Measurements from ENCODE around the gene MRTFA.
"Not testable (repeated sequence)": the region's sequence is repeated elsewhere in the genome, so short reads cannot be mapped to it uniquely, and the experiment has no call there.

Gene MRTFA

DNA sequence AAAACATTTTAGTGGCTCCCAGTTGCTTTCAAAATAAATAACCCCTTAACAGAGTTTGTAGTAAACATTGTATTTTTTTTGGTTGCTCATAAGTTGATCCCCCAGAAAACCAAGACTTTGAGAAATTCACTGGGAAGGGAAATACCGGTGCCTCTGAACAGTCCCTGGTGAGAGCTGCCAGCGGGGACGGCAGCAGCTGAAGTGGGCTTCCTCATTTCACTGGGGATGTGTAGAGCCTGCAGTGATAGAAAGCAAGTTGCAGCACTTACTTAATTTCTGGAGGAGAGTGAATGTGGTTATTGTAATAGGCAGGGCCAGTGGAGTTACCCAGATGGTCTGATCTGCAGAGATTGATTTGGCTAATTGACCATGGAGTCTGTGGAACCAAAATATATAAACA is 24.2 kb upstream of the MRTFA start:
- in situ Hi-C loops (cut with MboI; ENCODE audit: low sequenced_read_pairs), result no loop called here

DNA sequence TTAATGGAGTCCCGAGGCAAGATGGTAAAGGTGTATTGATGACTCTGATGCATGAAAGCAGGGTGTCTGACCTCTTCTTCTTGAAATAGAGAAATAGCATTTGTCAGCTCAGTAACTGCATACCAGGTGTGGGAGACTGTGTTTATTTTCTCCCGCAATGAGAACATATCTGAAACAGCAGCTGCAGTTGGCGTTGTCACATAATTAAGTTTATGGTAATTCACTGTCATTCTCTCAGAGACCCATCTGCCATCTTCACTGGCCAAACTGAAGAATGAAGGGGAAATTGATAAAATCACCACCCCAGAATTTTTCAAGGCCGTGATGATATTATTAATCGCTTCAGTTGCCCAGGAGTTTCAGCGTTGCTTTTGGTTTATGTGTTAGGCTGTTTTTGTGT is 22.6 kb upstream of the MRTFA start:
- in situ Hi-C loops (cut with MboI; ENCODE audit: low sequenced_read_pairs), result no loop called here

DNA sequence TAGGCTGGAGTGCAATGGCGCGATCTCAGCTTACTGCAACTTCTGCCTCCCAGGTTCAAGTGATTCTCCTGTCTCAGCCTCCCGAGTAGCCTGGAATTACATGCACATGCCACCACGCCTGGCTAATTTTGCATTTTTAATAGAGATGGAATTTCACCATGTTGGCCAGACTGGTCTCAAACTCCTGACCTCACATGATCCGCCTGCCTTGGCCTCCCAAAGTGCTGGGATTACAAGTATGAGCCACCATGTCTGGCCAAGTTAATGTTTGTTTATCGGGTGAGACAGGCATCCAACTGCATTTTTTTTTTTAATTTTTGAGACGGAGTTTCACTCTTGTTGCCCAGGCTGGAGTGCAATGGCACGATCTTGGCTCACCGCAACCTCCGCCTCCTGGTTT is 20.1 kb upstream of the MRTFA start:
- in situ Hi-C loops (cut with MboI; ENCODE audit: low sequenced_read_pairs), result not testable (repeated sequence)

DNA sequence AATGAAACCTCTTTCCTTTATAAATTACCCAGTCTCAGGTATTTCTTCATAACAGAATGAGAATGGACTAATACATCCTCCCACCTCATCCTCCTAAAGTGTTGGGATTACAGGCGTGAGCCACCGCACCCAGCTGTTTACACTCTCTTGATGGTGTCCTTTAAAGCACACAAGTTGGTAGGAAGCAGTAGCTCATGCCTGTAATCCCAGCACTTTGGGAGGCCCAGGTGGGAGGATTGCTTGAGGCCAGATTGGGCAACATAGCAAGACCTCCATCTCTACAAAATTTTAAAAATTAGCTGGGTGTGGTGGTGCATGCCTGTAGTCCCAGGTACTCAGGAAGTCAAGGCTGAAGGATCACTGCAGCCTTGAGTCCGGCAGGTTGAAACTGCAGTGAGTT is 19.4 kb upstream of the MRTFA start:
- in situ Hi-C loops (cut with MboI; ENCODE audit: low sequenced_read_pairs), result not testable (repeated sequence)

DNA sequence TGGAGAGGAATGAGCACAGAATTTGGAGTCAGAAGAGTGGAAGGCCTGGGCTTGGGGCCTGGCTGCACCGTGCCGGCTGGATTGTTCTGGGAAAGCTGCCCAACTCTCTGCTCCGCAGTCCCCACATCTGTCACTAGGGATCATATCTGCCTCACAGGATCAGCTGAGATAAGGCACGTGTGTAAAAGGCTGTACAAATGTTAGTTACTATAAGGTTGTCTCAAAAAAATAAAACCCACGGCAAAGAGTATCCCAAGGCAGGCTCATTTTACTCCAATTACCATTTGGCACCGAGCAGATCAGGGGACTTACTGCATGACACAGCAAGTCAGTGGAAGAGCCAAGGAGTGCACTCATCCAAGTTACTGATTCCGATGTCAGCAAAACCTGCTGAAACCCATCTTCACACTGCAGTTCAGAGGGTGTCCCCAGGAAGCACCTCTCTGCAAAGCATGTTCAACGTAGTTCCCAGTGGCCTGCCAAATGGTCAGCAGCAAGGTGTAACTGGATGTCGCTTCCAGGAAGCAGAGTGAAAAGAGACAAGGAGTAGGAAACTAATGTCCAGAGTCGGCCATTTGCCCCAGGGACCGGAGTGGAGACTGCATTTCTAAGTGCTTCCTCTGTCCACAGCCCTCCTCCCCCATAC is 18.1 kb upstream of the MRTFA start:
- in situ Hi-C loops (cut with MboI; ENCODE audit: low sequenced_read_pairs), result no loop called here

DNA sequence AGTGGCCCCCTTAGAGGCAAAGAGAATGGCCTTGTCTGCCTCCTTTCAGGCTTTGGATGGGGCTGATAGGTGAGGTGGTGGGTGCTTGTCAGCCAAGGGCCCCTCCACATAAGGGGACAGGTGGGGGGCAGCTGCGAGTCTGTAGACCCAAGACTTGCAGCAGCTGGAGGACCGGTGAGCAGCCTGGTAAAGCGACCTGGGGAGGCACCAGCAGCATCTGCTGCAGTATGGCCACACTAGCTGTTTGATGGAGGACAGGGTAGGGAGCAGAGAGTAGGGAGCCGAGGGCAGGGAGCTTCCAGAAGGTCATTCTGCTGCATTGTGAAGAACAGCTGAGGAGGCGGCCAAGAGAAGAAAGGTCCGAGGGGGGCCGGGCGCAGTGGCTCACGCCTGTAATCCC is 16.8 kb upstream of the MRTFA start:
- in situ Hi-C loops (cut with MboI; ENCODE audit: low sequenced_read_pairs), result no loop called here

DNA sequence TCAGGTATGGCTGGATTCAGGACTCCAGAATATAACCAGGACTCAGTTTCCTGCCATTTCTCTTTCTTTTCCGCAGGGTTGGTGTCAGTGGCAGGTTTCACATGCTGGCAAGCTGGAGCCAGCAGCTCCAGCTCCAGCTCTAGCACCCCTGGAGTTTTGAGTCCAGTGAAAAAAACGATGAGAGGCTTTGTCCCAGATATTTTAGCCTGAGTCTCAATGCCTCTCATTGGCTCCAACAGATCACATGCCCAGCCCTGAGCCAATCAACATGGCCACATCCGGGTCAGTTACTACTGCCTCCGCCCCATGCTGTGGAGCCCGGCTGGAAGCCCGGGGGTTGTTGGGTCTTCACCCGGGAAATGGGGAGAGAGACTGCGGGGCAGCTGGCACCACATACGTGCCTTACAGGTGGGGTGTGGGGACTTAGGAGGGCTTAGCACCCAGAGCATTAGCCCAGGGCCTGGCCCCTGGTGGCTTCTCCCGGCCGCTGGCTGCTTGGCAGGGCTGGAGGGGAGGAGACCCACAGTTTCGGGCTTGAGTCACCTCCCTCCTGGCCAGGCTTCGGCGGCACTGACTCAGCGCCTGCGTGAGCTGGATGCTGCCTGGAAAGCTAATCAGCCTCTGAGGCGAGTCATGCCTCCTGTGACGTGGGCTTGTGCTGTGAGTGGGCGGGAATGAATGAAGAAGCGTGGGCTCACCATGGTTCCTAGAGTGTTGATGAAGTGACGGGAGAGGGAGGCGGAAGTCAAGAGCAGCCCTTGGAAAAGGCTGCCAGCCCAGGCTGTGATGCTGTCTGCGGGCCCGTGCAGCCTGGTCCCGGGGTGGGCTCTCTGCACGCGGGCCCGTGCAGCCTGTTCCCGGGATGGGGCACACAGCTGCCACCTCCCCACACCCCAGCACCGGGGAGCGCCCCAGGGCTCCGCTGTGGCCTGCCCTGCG is 15.3 kb upstream of the MRTFA start:
- in situ Hi-C loops (cut with MboI; ENCODE audit: low sequenced_read_pairs), result no loop called here

DNA sequence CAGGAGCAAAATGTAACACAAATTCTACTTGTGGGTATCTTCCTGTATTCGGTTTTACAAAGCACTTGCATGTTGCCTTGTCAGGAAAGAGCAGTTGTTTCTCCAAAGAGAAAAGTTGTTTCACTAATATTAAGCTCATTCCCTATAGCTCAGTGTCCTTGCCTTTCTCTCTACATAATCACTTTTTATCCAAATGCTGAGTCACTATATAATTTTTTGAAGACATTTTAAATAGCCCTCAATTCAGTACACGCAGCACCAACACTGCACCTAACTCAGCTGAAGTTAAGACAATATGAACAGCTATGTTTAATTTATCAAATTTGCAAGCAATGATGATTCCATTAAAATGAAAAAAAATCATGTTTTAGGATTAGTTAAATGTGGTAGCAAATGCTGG is 14.5 kb upstream of the MRTFA start:
- in situ Hi-C loops (cut with MboI; ENCODE audit: low sequenced_read_pairs), result no loop called here

DNA sequence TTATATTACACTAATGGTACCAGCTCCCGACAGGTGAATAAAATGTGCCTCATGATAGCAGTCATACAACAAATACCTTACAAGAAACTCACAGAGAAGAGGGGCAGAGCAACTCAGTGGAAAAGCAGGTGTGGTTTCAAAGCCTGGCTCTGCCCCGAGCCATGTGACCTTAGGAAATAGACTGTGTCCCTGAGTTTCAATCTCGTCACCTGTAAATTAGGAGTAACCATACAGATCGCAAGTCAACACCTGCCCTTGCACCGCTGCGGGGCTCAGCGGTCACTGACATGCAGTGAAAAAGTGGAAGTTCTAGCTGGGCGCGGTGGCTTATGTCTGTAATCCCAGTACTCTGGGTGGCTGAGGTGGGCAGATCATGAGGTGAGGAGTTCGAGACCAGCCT is 11.9 kb upstream of the MRTFA start:
- in situ Hi-C loops (cut with MboI; ENCODE audit: low sequenced_read_pairs), result no loop called here

DNA sequence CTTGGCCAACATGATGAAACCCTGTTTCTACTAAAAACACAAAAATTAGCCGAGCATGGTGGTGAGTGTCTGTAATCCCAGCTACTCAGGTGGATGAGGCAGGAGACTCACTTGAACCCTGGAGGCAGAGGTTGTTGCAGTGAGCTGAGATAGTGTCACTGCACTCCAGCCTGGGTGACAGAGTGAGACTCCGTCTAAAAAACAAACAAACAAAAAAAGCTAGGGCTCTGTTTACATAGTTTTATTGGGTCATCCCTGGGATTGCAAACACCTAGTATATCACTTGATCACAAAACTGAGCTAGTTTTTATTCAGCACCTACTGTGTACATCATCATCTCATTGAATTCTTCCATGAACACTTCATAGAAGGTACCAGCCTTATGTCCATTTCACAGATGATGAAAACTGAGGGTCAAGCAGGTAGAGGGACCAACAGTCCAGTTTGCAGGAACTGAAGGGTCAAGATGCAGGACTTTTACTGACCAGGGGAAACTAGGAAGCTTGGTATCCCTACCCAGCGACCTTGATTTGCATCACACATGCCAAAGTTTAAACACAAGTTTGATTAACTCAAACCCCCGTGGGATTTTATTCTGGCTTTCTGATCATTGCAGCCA is 9.2 kb upstream of the MRTFA start:
- in situ Hi-C loops (cut with MboI; ENCODE audit: low sequenced_read_pairs), result no loop called here

DNA sequence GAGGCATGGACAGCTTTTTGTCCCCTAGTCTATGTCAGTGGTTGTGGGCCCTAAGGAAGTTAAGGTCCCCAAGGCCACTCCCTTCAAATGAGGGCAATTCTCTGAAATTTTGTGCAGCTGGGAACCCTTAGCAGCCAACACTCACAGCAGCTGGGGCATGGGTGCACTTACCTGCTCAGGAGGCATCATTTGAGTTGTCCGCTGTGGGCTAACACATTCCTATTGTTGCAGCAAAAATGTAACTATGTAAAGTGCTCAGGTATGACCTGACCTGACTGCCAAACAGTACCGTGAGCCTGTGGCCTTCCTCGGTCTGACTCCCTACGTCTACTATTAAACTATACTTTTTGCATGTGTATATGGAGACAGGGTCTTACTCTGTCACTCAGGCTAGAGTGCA is 5.8 kb upstream of the MRTFA start:
- in situ Hi-C loops (cut with MboI; ENCODE audit: low sequenced_read_pairs), result loop anchor here (5.0 kb wide), 1 partner anchor 110 kb away; no protein-coding TSS in a partner anchor

DNA sequence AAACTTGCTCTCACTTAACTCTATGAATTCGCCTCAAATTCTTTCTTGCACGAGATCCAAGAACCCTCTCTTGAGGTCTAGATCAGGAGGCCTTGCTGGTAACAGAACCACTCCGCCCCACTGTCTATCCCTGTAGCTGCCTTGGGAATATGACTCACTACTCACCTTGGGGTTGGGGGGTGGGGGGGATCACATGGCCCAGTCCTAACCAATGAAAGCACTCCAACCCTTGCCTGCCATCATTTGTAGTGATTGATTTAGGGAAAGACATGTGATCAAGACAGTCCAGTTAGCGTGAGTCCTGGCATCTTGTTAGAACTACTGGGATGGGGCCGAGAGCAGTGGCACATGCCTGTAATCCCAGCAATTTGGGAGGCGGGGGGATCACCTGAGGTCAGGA is 4.8 kb upstream of the MRTFA start:
- in situ Hi-C loops (cut with MboI; ENCODE audit: low sequenced_read_pairs), result loop anchor here (5.0 kb wide), 1 partner anchor 109 kb away; no protein-coding TSS in a partner anchor

DNA sequence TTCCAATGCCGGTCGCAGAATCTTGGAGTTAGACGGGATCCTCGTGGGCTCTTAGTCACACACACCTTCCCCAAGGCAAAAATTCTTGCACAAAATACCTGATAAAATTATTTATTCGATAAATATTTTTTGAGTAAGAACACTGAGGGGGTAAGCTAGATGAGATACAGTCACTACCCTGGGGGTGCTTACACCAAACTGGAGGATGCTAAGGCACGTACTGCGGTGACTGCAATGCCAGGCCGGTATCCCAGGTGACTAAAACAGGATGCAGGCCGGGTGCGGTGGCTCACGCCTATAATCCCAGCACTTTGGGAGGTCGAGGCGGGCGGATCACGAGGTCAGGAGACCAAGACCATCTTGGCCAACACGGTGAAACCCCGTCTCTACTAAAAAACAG is 1.7 kb upstream of the MRTFA start:
- in situ Hi-C loops (cut with MboI; ENCODE audit: low sequenced_read_pairs), result no loop called here

DNA sequence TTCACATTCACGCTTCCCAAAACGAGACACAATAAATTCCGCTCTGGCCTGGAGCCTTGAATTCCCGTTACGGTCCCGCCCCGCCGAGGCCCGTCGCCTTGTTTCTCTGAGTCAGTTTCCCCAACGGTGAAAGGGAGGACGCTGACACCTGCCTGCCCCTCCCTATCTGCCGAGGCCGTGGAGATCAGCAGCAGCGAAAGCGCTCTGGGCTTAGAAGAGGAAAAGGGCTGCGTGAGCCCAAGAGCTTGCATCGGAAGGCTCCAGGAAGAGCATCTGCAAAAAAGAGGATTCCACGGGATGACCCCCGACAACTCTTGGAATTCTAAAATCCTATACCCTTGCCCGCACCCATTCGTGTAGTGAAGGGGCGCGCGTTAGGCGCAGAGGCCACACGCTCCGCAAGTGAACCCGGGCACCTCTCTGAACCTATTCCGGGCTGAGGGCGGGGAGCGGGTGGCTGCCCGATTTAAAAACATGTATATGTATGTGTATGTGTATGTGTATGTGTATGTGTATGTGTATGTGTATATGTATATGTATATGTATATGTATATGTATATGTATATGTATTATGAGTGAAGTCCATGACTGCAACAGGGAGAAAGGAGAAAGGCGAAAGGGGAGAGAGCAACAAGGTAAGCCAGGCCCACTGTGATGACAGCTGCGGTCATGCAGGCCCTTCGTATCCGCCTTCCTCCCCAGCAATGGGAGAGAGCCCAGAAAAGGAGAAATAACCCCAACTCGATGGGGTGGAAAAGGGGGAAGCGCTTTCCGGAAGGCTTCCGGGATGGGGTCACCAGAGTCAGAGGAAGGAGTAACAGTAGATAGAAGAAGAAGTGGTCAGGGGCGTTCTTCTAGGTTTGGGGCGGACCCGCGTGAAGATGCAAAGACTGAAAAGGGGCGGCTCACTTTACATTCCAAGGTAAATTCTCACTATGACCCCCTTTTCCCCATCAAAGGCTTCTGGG is 948 bp upstream of the MRTFA start:
- in situ Hi-C loops (cut with MboI; ENCODE audit: low sequenced_read_pairs), result no loop called here

DNA sequence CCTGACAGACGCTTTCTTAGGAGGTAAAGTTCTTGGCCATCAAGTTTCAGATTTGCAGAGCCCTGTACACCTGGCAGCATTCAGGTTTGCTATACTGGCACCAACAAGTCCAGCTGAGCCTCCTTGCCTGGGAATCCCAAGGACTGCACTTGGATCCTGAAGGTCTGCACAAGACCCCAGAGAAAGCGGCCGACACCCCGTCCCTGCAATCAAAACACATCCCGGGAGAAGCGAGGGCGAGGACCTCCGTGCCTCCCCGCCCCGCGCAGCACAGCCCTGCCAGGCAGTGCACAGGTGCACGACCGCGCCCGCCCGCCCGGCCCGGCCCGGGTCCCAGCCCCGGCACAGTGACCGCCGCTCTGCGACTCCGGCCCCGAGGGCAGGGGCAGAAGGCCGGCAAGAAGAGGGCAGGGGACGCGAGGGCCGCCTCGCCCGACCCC is 559 bp downstream of the MRTFA start:
- in situ Hi-C loops (cut with MboI; ENCODE audit: low sequenced_read_pairs), result no loop called here

DNA sequence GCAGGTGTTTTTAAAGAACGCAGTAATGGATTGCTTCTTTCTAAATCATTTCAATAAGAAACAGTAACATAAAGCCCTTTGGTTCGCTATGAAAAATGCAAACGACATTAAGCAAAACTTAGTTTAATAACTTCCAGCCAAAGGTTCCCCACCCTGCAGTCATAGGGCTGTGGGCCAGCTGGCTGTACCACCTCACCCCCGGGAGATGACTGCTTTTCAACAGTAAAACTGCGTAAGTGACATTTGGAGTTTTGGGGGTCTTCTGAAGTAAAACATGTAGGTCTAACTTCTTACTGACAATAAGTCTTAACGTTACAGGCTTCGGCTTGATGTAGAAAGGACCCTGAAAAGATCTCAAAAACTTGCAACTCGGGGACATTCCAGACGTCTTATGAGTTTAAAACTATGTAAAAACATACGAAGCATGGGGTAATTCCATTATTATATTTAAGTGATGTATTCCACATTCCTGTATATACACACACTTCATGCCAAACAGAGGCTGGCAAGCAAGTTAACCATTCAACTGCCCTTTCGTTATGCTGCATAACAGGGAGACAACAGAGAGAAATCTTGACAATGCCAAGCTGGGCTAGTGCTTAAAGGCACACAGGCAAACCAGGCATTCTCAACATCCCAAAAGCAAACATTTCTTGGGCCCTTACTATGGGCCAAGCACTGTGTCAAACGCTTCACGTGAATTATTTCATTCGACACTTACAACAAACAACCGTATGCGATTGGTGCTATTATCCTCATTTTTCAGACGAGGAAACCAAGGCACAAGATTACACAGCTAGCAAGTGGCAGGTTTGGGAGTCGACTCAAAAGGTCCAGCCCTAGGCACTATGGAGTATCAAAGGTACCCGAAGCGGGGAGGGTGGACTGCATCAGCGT is 1.2 kb downstream of the MRTFA start:
- in situ Hi-C loops (cut with MboI; ENCODE audit: low sequenced_read_pairs), result no loop called here

DNA sequence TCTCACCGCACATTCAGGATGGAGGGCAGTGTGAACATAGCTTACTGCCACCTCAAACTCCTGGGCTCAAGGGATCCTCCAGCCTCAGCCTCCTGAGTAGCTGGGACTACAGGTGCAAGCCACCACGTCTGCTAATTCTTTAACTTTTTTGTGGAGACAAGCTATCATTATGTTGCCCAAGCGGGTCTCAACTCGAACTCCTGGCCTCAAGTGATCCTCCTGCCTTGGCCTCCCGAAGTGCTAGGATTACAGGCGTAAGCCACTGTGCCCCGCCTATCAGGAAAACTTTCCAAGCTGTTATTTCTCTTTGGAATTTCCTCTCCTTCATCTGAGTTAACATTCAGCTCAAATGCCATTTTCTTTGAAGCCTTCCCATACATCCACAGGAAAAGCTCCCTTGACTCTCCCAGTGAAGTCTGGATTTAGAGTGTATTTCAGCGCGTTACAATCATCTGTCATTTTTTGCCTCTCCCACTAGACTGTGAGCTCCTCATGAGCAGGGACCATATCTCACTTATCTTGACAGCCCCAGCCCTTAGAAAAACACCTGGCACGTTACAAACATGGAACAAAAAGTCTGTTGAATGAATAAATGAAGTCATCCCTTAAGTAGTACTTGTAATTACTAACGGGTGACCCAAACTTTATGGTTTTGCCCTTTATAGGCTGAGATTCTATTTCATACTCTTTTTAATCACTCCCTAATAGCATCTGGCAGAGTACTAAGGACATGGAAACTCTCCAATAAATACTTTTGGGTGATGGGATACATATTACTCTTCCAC is 2.2 kb downstream of the MRTFA start:
- in situ Hi-C loops (cut with MboI; ENCODE audit: low sequenced_read_pairs), result no loop called here

DNA sequence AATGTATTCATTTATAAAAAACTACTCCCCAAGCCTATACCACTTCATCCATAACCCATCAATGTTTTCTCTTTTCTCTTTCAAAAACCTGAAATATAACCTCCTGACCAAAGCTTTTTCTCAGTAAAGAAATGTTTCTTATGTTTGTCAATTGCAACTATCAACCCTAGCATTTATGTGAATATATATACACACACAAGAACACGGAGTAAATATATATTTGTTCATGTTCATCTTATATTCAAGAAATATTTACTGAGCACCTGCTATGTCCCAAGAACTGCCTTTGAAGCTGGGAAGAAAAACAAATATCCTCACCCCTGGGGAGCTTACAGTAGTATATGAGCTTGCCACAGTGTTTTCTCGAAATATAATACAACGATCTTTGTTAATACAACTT is 3.5 kb downstream of the MRTFA start:
- in situ Hi-C loops (cut with MboI; ENCODE audit: low sequenced_read_pairs), result no loop called here

DNA sequence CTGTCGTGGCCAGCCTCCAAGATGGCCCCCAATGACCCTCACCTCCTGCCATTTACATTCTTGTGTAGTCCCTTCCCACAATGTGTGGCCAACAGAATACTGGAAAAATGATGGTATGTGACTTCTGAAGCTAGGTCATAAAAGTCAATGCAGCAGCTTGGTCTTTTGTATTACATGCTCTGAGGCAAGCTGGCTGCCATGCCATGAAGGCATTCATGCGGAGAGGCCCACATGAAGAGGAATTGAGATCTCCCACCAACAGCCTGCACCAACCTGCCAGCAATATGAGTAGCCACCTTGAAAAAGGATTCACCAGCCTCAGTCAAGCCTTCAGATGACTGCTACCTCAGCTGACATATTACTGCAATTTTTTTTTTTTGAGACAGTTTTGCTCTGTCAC is 4.6 kb downstream of the MRTFA start:
- in situ Hi-C loops (cut with MboI; ENCODE audit: low sequenced_read_pairs), result no loop called here
